Right lobe of liver (tissue), 6 donors: ENCODE measurements around the gene ESF1. TPM values are rescaled to one million over a fixed set of nuclear protein-coding genes. Genes with fewer than 3 reads are reported as not detected.
A peak's percentile ranks its signal among the peaks of the same experiment; 100 is the strongest.

Source experiments
- ATAC-seq, 4 donors: fragments of 200-7000 bp; cut with Tn5 transposase; one replicate each; pipeline ENCODE4 v1.9.1; 2020; ENCODE audit warnings: mild to moderate bottlenecking in 4 of 4, moderate library complexity in 4 of 4
- DNase-seq, 3 donors: peaks; one replicate each; pipeline ENCODE4 v3.0.0-alpha.2; 2020
- H3K27ac ChIP-seq, 3 donors: fragments of 200-600 bp; one replicate each; pipeline ENCODE4 v1.8.0; 2022
- H3K27me3 ChIP-seq, 2 donors: fragments of 200-600 bp; one replicate each; pipeline ENCODE4 v1.8.0; 2022
- H3K36me3 ChIP-seq, 4 donors: fragments of 200-600 bp; sonication (generic) in 1 of 4; one replicate each; pipeline versions ENCODE4 v1.5.1 to v1.8.0; 2017 to 2022; ENCODE audit warnings: control low read depth in 1 of 4
- H3K4me1 ChIP-seq, 4 donors: fragments of 200-600 bp; sonication (generic) in 1 of 4; one replicate each; pipeline versions ENCODE4 v1.5.1 to v1.8.0; 2017 to 2022; ENCODE audit warnings: control low read depth in 1 of 4
- H3K4me3 ChIP-seq, 3 donors: fragments of 200-600 bp; one replicate each; pipeline ENCODE4 v1.8.0; 2022
- H3K9me3 ChIP-seq, 4 donors: fragments of 200-600 bp; sonication (generic) in 1 of 4; one replicate each; pipeline versions ENCODE4 v1.5.1 to v1.8.0; 2017 to 2022; ENCODE audit warnings: control low read depth in 1 of 4
- CTCF ChIP-seq, 4 donors: fragments of 200-600 bp in 3 of 4; fragments of 450-650 bp in 1 of 4; IDR thresholded peaks; one replicate each; pipeline versions ENCODE4 v1.5.1 to v1.8.0; 2016 to 2022; ENCODE audit warnings: antibody characterized with exemption in 4 of 4, mild to moderate bottlenecking in 2 of 4
- POLR2A ChIP-seq: fragments of 450-650 bp; IDR thresholded peaks from one replicate; pipeline ENCODE4 v1.6.1; 2017; ENCODE audit warnings: antibody characterized with exemption, mild to moderate bottlenecking
- WGBS: methylation state at CpG from one replicate; pipeline ENCODE4 v1.1.6; 2018; ENCODE audit warnings: low coverage, low lambda C conversion rate; ENCODE audit not compliant: insufficient coverage; ENCODE audit errors: missing lambda C conversion rate; 5-methylcytosine and 5-hydroxymethylcytosine counted together
- intact Hi-C, 2 donors: fragments of 100-400 bp; cut with DNase I; formaldehyde crosslinking; loops; one replicate each; pipeline versions ENCODE4 v1.11.2 to v1.14.1; 2022
- total RNA-seq, 6 experiments: library from RNA; depleted of rRNA in 2 of 6; stranded (reverse); fragments of >200 nt in 2 of 6; fragmentation: NEBNext Ultra II Directional in 3 of 6; extraction: Animal tissue kit (Norgen Biotek cat#: 25700) in 3 of 6; gene quantifications; one replicate each; pipeline versions ENCODE4 v1.1.0 to v1.2.4, GENCODE V29; 2016 to 2023
- donor health status: DM: no; HTN: yes; CAD: no.
- donor health status: DM: no; HTN: no; CAD: no.
- donor health status: DM: no; HTN: no; CAD: no.
- donor health status: DM: no; HTN: yes; CAD: no.
- donor health status: DM: no; HTN: yes; CAD: no.

Gene ESF1
- total RNA-seq, 6 experiments from 2014 or later: 4.4 to 8.9 (median 6.9) TPM

- WGBS: 88% methylated on average over 1 of the region's 1 CpG
- Histone ChIP-seq H3K4me3 (no peak overlapping the region), H3K27me3 (no peaks in the 10 kb centered on the region), H3K9me3 (no peaks in the 10 kb centered on the region), H3K36me3 (peaks cover 0 to 30% (median 10%) of the 10 kb centered on the region in 4 donors), H3K27ac (no peak overlapping the region), H3K4me1 (no peaks in the 10 kb centered on the region)
- TF ChIP-seq POLR2A (no peak), CTCF (IDR thresholded peaks at IDR 0.05) (no peak)
- intact Hi-C loops: no loop called here
- no peak for ATAC-seq
- no peak for DNase-seq
Measured at GRCh38 chr20:13758884-13759283, 25.8 kb downstream of the ESF1 start.

GRCh38 chr20:13756551-13756950 lies 28.2 kb downstream of the ESF1 start:
- DNase-seq: no peak
- H3K36me3 ChIP-seq: peaks cover 0 to 19% (median 9%) of the 10 kb centered on the region in 4 donors
- intact Hi-C loops: no loop called here

GRCh38 chr20:13755809-13756208 lies 28.9 kb downstream of the ESF1 start:
- WGBS: 78% methylated on average over 5 of the region's 5 CpGs
- H3K27me3 ChIP-seq: no peaks in the 10 kb centered on the region
- H3K36me3 ChIP-seq: peaks cover 0 to 19% (median 9%) of the 10 kb centered on the region in 4 donors
- no peaks in the 10 kb centered on the region for H3K9me3 ChIP-seq
- TF ChIP-seq CTCF (IDR thresholded peaks at IDR 0.05) (no peak), POLR2A (no peak)
- H3K27ac ChIP-seq: no peak overlapping the region
- H3K4me3 ChIP-seq: no peak overlapping the region
- DNase-seq: no peak
- intact Hi-C loops: no loop called here
- no peaks in the 10 kb centered on the region for H3K4me1 ChIP-seq
- ATAC-seq: no peak

More at GRCh38 chr20:13756551-13756950, 28.2 kb downstream of the ESF1 start:
- H3K27ac ChIP-seq: no peak overlapping the region
- H3K4me1 ChIP-seq: no peaks in the 10 kb centered on the region
- WGBS: 100% methylated on average over 1 of the region's 1 CpG
- no peak for ATAC-seq
- H3K27me3 ChIP-seq: no peaks in the 10 kb centered on the region
- H3K4me3 ChIP-seq: no peak overlapping the region
- TF ChIP-seq CTCF (IDR thresholded peaks at IDR 0.05): no peak
- TF ChIP-seq POLR2A: no peak
- no peaks in the 10 kb centered on the region for H3K9me3 ChIP-seq

- no peak for TF ChIP-seq CTCF (IDR thresholded peaks at IDR 0.05)
- no peak for TF ChIP-seq POLR2A
- Histone ChIP-seq H3K4me3 (no peak overlapping the region), H3K36me3 (peaks cover 0 to 11% (median 7%) of the 10 kb centered on the region in 4 donors), H3K4me1 (no peaks in the 10 kb centered on the region), H3K27me3 (no peaks in the 10 kb centered on the region), H3K9me3 (no peaks in the 10 kb centered on the region), H3K27ac (no peak overlapping the region)
- 65% methylated on average over 2 of the region's 2 CpGs for WGBS
- DNase-seq (no peak), ATAC-seq (peak in 2 of 4 donors; percentile 33 to 62)
- intact Hi-C loops: no loop called here
Measured at GRCh38 chr20:13753436-13754036, 31.2 kb downstream of the ESF1 start.
